ENCODE measurements around the gene MAPK12. TPM values are rescaled to one million over a fixed set of nuclear protein-coding genes. Genes with fewer than 3 reads are reported as not detected.

MAPK12 gene
- total RNA-seq, 1 experiment from 2014 or later, result 86.7 TPM

GRCh38 chr22:50217543-50218152 is 43.8 kb downstream of the MAPK12 start:
- CTCF ChIA-PET, result interaction anchor here (1.0 kb wide), 1 partner anchor 181 kb away, joined by 3 read pairs; no protein-coding TSS in a partner anchor
- no TSS peak for BruUV-seq (replicated peaks)
- Histone ChIP-seq H3K27ac (ENCODE audit: low read depth, low read length) (no peak overlapping the region), H3K27me3 (ENCODE audit: insufficient read depth, low read length) (no peaks in the 10 kb centered on the region), H3K9me3 (ENCODE audit: control insufficient read depth in 1 of 2, insufficient read depth in 1 of 2, low read depth in 1 of 2, low read length in 2 of 2) (no peaks in the 10 kb centered on the region), H3K4me2 (ENCODE audit: low read length) (no peak overlapping the region), H3K4me1 (ENCODE audit: control insufficient read depth in 1 of 2, insufficient read depth in 2 of 2, low read length in 2 of 2) (peaks cover 0 to 8% of the 10 kb centered on the region in 2 experiments; a peak in 3 of 4 replicates), H3K9ac (ENCODE audit: low read length) (no peak overlapping the region), H3K36me3 (ENCODE audit: control insufficient read depth in 1 of 2, insufficient read depth in 2 of 2, low read length in 2 of 2) (peaks cover 29 to 56% of the 10 kb centered on the region in 2 experiments), H3K9me2 (ENCODE audit: insufficient read depth) (no peaks in the 10 kb centered on the region), H4K20me1 (ENCODE audit: insufficient read depth) (no peaks in the 10 kb centered on the region), H3K4me3 (replicated peaks in 1 of 2; ENCODE audit: low read depth in 1 of 2, low read length in 2 of 2) (no peak overlapping the region), H2AFZ (ENCODE audit: low read depth, low read length, poor library complexity, severe bottlenecking) (no peak overlapping the region), H3K79me2 (ENCODE audit: insufficient read depth, low read length) (peaks cover 13% of the 10 kb centered on the region; the same call in 1 of the 2 replicates)
- ATAC-seq, result no peak
- POLR2A ChIA-PET, result no interaction called here
- no peak for DNase-seq (ENCODE audit: low read depth, low spot score)
- intact Hi-C loops (cut with micrococcal nuclease), result no loop called here
- RAD21 ChIA-PET (ENCODE audit: low non-redundant PET in 1 of 2, low total read pairs in 2 of 2, uncharacterized antibody in 2 of 2, unreplicated experiment in 2 of 2), result no interaction called here
- no peak for TF ChIP-seq EZH2 (IDR thresholded peaks at IDR 0.05)
- TF ChIP-seq SRF (IDR thresholded peaks at IDR 0.05; ENCODE audit: low read depth), result no peak
- no peak for TF ChIP-seq ELF1 (IDR thresholded peaks at IDR 0.05; ENCODE audit: borderline replicate concordance, low read depth)
- no peak for TF ChIP-seq POLR2AphosphoS5 (IDR thresholded peaks at IDR 0.05; ENCODE audit: low read depth, low read length)
- no peak for TF ChIP-seq CBX3 (IDR thresholded peaks at IDR 0.05; ENCODE audit: low read depth)
- no peak for TF ChIP-seq SP1 (IDR thresholded peaks at IDR 0.05; ENCODE audit: low read depth)
- TF ChIP-seq RAD21 (IDR thresholded peaks at IDR 0.05; ENCODE audit: low read depth), result no peak
- TF ChIP-seq CEBPB (IDR thresholded peaks at IDR 0.05; ENCODE audit: low read depth), result no peak
- no peak for TF ChIP-seq ZFX (IDR thresholded peaks at IDR 0.05)
- TF ChIP-seq EGR1 (IDR thresholded peaks at IDR 0.05; ENCODE audit: low read depth), result no peak
- no peak for TF ChIP-seq EZH2phosphoT487 (IDR thresholded peaks at IDR 0.05; ENCODE audit: borderline replicate concordance)
